HG03558 (cell line): ENCODE data around the gene COX6B1.
"Not testable (repeated sequence)": the region's sequence is repeated elsewhere in the genome, so short reads cannot be mapped to it uniquely, and the experiment has no call there.

Source experiments
- ATAC-seq: cut with Tn5 transposase; IDR thresholded peaks from one replicate; pipeline ENCODE4 v1.9.1; 2021; ENCODE audit warnings: moderate number of reproducible peaks; ENCODE audit not compliant: unreplicated experiment; ENCODE audit errors: extremely low read depth

Gene COX6B1

GRCh38 chr19:35648017-35648961 is at the start of gene COX6B1:
Gene COX6B1, plus strand, starts transcription at chr19:35648323. Its CDS starts 2,921 bp downstream, at chr19:35651244.
- peak; percentile 45 for ATAC-seq

GRCh38 chr19:35601971-35602370 is 46.2 kb upstream of the COX6B1 start:
- no peak for ATAC-seq

- ATAC-seq, result not testable (repeated sequence)
Observed at GRCh38 chr19:35604436-35604835, 43.7 kb upstream of the COX6B1 start.

GRCh38 chr19:35607170-35607569 is 41.0 kb upstream of the COX6B1 start:
- not testable (repeated sequence) for ATAC-seq

GRCh38 chr19:35607661-35608060 is 40.5 kb upstream of the COX6B1 start:
- ATAC-seq, result no peak

- ATAC-seq, result no peak
Observed at GRCh38 chr19:35608251-35608650, 39.9 kb upstream of the COX6B1 start.

GRCh38 chr19:35609851-35610353 is 38.2 kb upstream of the COX6B1 start:
- no peak for ATAC-seq

GRCh38 chr19:35612224-35612558 is 35.9 kb upstream of the COX6B1 start:
- no peak for ATAC-seq

- ATAC-seq, result no peak
Observed at GRCh38 chr19:35612559-35613321, 35.4 kb upstream of the COX6B1 start, which contains the start of gene HAUS5. Gene HAUS5, plus strand, starts transcription at chr19:35612735. Its CDS starts 60 bp downstream, at chr19:35612795.

GRCh38 chr19:35613574-35613973 is 34.5 kb upstream of the COX6B1 start:
- ATAC-seq, result no peak

GRCh38 chr19:35615036-35615435 is 33.1 kb upstream of the COX6B1 start:
- no peak for ATAC-seq

GRCh38 chr19:35618857-35619256 is 29.3 kb upstream of the COX6B1 start:
- ATAC-seq, result no peak

- ATAC-seq, result no peak
Observed at GRCh38 chr19:35619290-35619923, 28.7 kb upstream of the COX6B1 start.

GRCh38 chr19:35620001-35620400 is 28.1 kb upstream of the COX6B1 start:
- ATAC-seq, result no peak

GRCh38 chr19:35621708-35622107 is 26.4 kb upstream of the COX6B1 start:
- ATAC-seq, result no peak

GRCh38 chr19:35622750-35623149 is 25.4 kb upstream of the COX6B1 start:
- ATAC-seq, result no peak

GRCh38 chr19:35623327-35624010 is 24.7 kb upstream of the COX6B1 start:
- ATAC-seq, result no peak

GRCh38 chr19:35628264-35628564 is 19.9 kb upstream of the COX6B1 start:
- no peak for ATAC-seq

GRCh38 chr19:35628565-35629331 is 19.4 kb upstream of the COX6B1 start, which contains the start of gene RBM42:
Gene RBM42, plus strand, starts transcription at chr19:35629036. Its CDS starts 118 bp downstream, at chr19:35629154.
- peak; percentile 68 for ATAC-seq
